Esophagus squamous epithelium (tissue), 5 donors: ENCODE results near the gene NOL4L. TPM values are rescaled to one million over a fixed set of nuclear protein-coding genes. Genes with fewer than 3 reads are reported as not detected.

Source experiments
- DNase-seq: peaks from one replicate; lab custom pipeline; 2025; lab: John Stamatoyannopoulos, UW
- H3K27ac ChIP-seq, 4 donors: fragments of 200-600 bp; sonication (generic); one replicate each; pipeline ENCODE4 v1.5.1; 2016 to 2019; ENCODE audit warnings: mild to moderate bottlenecking in 1 of 4
- H3K27me3 ChIP-seq, 4 donors: fragments of 200-600 bp; sonication (generic); 1 replicate in 3 of 4; 2 replicates in 1 of 4; pipeline versions ENCODE4 v1.5.1 to v1.6.0; 2017 to 2021; ENCODE audit warnings: antibody characterized with exemption in 1 of 4
- H3K36me3 ChIP-seq, 3 donors: fragments of 200-600 bp; sonication (generic); one replicate each; pipeline ENCODE4 v1.5.1; 2016 to 2019
- H3K4me1 ChIP-seq, 3 donors: fragments of 200-600 bp; sonication (generic); one replicate each; pipeline ENCODE4 v1.5.1; 2017 to 2019
- H3K4me3 ChIP-seq, 4 donors: fragments of 200-600 bp; sonication (generic); 1 replicate in 3 of 4; 2 replicates in 1 of 4; pipeline ENCODE4 v1.5.1; 2016 to 2019; ENCODE audit warnings: mild to moderate bottlenecking in 2 of 4, moderate library complexity in 1 of 4
- H3K9me3 ChIP-seq, 3 donors: fragments of 200-600 bp; sonication (generic); one replicate each; pipeline ENCODE4 v1.5.1; 2016 to 2019
- POLR2A ChIP-seq, 4 donors: fragments of 450-650 bp; IDR thresholded peaks; one replicate each; pipeline ENCODE4 v1.6.1; 2017; ENCODE audit warnings: antibody characterized with exemption in 4 of 4, mild to moderate bottlenecking in 4 of 4, moderate library complexity in 3 of 4
- WGBS, 2 donors: methylation state at CpG; one replicate each; pipeline ENCODE4 v1.1.5; 2018; 5-methylcytosine and 5-hydroxymethylcytosine counted together
- intact Hi-C: fragments of 100-400 bp; cut with DNase I; formaldehyde crosslinking; loops from one replicate; pipeline ENCODE4 v1.15.0; 2022
- total RNA-seq, 4 donors: library from RNA; depleted of rRNA; stranded (reverse); fragments of >200 nt; gene quantifications; one replicate each; pipeline ENCODE4 v1.1.0, GENCODE V29; 2016
- TF ChIP-seq, protein P1 (sequence below), 6 experiments: fragments of 450-650 bp in 4 of 6; fragments of 200-600 bp in 2 of 6; sonication (generic) in 2 of 6; IDR thresholded peaks; one replicate each; pipeline ENCODE4 v1.5.1; 2016 to 2019; ENCODE audit warnings: antibody characterized with exemption in 6 of 6, mild to moderate bottlenecking in 4 of 6, moderate library complexity in 4 of 6
- donor health status: DM: yes; HTN: yes; CAD: no.

The NOL4L gene
- total RNA-seq, 4 donors from 2014 or later: 1.5 to 5.1 (median 3.0) TPM

GRCh38 chr20:32576560-32576959 is 8.6 kb downstream of the NOL4L start:
- 100% methylated on average over 3 of the region's 12 CpGs; no CpG with 5 or more reads in 1 of the 2 donors for WGBS, 2 donors
- Histone ChIP-seq H3K4me1 (peaks cover 0 to 5% (median 0%) of the 10 kb centered on the region in 3 donors), H3K27ac (no peak overlapping the region)

GRCh38 chr20:32575805-32576204 is 9.3 kb downstream of the NOL4L start:
- no peak for TF ChIP-seq POLR2A (IDR thresholded peaks at IDR 0.05)
- TF ChIP-seq, protein P1, sequence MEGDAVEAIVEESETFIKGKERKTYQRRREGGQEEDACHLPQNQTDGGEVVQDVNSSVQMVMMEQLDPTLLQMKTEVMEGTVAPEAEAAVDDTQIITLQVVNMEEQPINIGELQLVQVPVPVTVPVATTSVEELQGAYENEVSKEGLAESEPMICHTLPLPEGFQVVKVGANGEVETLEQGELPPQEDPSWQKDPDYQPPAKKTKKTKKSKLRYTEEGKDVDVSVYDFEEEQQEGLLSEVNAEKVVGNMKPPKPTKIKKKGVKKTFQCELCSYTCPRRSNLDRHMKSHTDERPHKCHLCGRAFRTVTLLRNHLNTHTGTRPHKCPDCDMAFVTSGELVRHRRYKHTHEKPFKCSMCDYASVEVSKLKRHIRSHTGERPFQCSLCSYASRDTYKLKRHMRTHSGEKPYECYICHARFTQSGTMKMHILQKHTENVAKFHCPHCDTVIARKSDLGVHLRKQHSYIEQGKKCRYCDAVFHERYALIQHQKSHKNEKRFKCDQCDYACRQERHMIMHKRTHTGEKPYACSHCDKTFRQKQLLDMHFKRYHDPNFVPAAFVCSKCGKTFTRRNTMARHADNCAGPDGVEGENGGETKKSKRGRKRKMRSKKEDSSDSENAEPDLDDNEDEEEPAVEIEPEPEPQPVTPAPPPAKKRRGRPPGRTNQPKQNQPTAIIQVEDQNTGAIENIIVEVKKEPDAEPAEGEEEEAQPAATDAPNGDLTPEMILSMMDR (IDR thresholded peaks at IDR 0.05): no peak
- 85 to 86% methylated on average over 5 of the region's 5 CpGs for WGBS, 2 donors

More at GRCh38 chr20:32576560-32576959, 8.6 kb downstream of the NOL4L start:
- H3K27me3 ChIP-seq: peaks cover 0 to 26% (median 0%) of the 10 kb centered on the region in 4 donors
- DNase-seq: no peak
- TF ChIP-seq, protein P1 (IDR thresholded peaks at IDR 0.05): no peak
- no peak for TF ChIP-seq POLR2A (IDR thresholded peaks at IDR 0.05)
- intact Hi-C loops: no loop called here
- H3K4me3 ChIP-seq: no peak overlapping the region
- H3K9me3 ChIP-seq: no peaks in the 10 kb centered on the region
- H3K36me3 ChIP-seq: no peaks in the 10 kb centered on the region

GRCh38 chr20:32575227-32575581 is 9.9 kb downstream of the NOL4L start:
- Histone ChIP-seq H3K27ac (no peak overlapping the region), H3K4me3 (no peak overlapping the region), H3K9me3 (no peaks in the 10 kb centered on the region), H3K4me1 (no peaks in the 10 kb centered on the region), H3K36me3 (no peaks in the 10 kb centered on the region), H3K27me3 (peaks cover 0 to 17% (median 0%) of the 10 kb centered on the region in 4 donors)
- no peak for DNase-seq
- TF ChIP-seq POLR2A (IDR thresholded peaks at IDR 0.05): no peak
- TF ChIP-seq, protein P1 (IDR thresholded peaks at IDR 0.05): no peak
- WGBS, 2 donors: 84 to 90% methylated on average over 2 to 6 of the region's 9 CpGs
- intact Hi-C loops: no loop called here

More at GRCh38 chr20:32575805-32576204, 9.3 kb downstream of the NOL4L start:
- Histone ChIP-seq H3K4me3 (no peak overlapping the region), H3K36me3 (no peaks in the 10 kb centered on the region), H3K27ac (no peak overlapping the region), H3K4me1 (no peaks in the 10 kb centered on the region), H3K27me3 (peaks cover 0 to 18% (median 0%) of the 10 kb centered on the region in 4 donors), H3K9me3 (no peaks in the 10 kb centered on the region)
- no peak for DNase-seq
- intact Hi-C loops: no loop called here

DNA sequence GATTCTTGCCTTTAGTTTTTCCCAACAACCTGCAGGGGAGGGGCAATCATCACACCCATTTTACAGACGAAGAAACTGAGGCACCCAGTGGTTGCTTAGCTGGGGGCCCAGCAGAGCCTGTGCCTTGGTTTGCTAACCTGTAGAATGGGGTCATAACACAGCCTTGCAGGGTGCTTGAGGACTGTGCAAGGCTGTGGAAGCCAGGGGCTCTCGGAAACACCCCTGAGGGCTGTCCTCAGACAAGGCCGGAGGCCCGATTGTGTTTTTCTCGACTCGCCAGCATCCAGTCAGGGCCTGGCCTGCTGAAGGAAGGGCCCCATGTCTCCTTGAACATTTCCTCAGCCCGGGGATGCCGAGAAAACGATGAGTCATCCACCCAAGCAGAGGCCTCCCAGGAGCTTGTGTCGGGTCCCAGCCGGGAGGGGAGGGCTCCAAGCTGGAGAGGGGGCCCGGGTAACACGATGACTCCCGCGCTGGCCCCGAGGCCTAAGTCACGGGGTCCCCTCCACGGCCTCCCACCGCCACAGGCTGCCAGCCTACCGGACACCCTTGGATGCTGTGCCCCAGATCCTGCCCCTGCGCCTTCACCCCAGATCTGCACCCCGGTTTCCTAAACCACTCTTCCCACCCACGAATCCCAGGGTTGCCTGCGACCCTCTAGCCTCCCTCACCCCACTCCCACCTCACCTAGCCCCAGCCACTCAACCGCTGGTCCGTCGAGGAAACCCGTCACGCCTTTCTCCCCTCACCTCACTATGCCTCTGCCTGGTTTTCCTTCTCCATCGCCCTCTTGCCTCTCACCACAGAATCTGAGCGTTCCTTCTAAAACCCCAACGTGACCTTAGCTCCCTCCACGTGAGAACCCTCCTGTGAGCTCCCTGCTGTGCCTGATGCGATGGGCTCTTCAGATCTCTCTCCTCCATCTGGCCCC is 10.6 kb downstream of the NOL4L start:
- H3K27ac ChIP-seq: no peak overlapping the region
- H3K9me3 ChIP-seq: no peaks in the 10 kb centered on the region
- TF ChIP-seq, protein P1 (IDR thresholded peaks at IDR 0.05): no peak
- TF ChIP-seq POLR2A (IDR thresholded peaks at IDR 0.05): no peak
- WGBS, 2 donors: 61 to 67% methylated on average over 13 to 14 of the region's 34 CpGs
- no peak for DNase-seq
- H3K4me3 ChIP-seq: no peak overlapping the region
- no peaks in the 10 kb centered on the region for H3K4me1 ChIP-seq
- intact Hi-C loops: no loop called here
- no peaks in the 10 kb centered on the region for H3K36me3 ChIP-seq
- peaks cover 0 to 17% (median 0%) of the 10 kb centered on the region in 4 donors for H3K27me3 ChIP-seq
